Testis (tissue), 3 donors: ENCODE data around the gene SLC16A14. TPM values are rescaled to one million over a fixed set of nuclear protein-coding genes. Genes with fewer than 3 reads are reported as not detected.

ENCODE experiments used
- DNase-seq: peaks from one replicate; pipeline ENCODE4 v3.0.0-alpha.2; 2019
- H3K27ac ChIP-seq, 2 donors: fragments of 200-600 bp; sonication (generic); one replicate each; pipeline ENCODE4 v1.5.1; 2019
- H3K27me3 ChIP-seq: fragments of 200-600 bp; sonication (generic); one replicate; pipeline ENCODE4 v1.5.1; 2019
- H3K36me3 ChIP-seq: fragments of 200-600 bp; sonication (generic); one replicate; pipeline ENCODE4 v1.5.1; 2017; ENCODE audit warnings: low read depth; ENCODE audit errors: missing control alignments
- H3K4me1 ChIP-seq: fragments of 200-600 bp; sonication (generic); one replicate; pipeline ENCODE4 v1.5.1; 2019
- H3K4me3 ChIP-seq, 2 donors: fragments of 200-600 bp; sonication (generic); one replicate each; pipeline ENCODE4 v1.5.1; 2017 to 2019
- H3K9me3 ChIP-seq: fragments of 200-600 bp; sonication (generic); one replicate; pipeline ENCODE4 v1.5.1; 2017
- POLR2A ChIP-seq: fragments of 450-650 bp; IDR thresholded peaks from one replicate; pipeline ENCODE4 v1.6.1; 2017; ENCODE audit warnings: antibody characterized with exemption, mild to moderate bottlenecking, moderate library complexity
- WGBS, 2 donors: methylation state at CpG; one replicate each; pipeline ENCODE4 v1.1.5; 2018; 5-methylcytosine and 5-hydroxymethylcytosine counted together
- intact Hi-C: fragments of 100-400 bp; cut with DNase I; formaldehyde crosslinking; loops from one replicate; pipeline ENCODE4 v1.15.1; 2023; ENCODE audit warnings: low total_unique reads
- polyA plus RNA-seq: library from polyadenylated mRNA; stranded (reverse); fragments of 350-450 nt; fragmentation: Illumina TruSeq; extraction: RNeasy Lipid Tissue Mini Kit (QIAGEN cat#74804); gene quantifications from one replicate; pipeline ENCODE4 v1.2.3, GENCODE V29; 2014; ENCODE audit warnings: low read depth, low replicate concordance; ENCODE audit not compliant: insufficient read depth
- small RNA-seq, 2 donors: library from RNA; depleted of rRNA; stranded (forward); fragments of <200 nt; gene quantifications; one replicate each; pipeline ENCODE3, GENCODE V24; 2016
- total RNA-seq, 2 donors: library from RNA; depleted of rRNA; stranded (reverse); fragments of >200 nt; gene quantifications; one replicate each; pipeline ENCODE4 v1.2.3, GENCODE V29; 2016
- TF ChIP-seq, protein P1 (sequence below), 3 experiments: fragments of 450-650 bp in 2 of 3; fragments of 200-600 bp in 1 of 3; sonication (generic) in 1 of 3; IDR thresholded peaks; one replicate each; pipeline ENCODE4 v1.5.1; 2016 to 2019; ENCODE audit warnings: antibody characterized with exemption in 3 of 3, mild to moderate bottlenecking in 2 of 3, moderate library complexity in 1 of 3

The SLC16A14 gene
- total and polyA plus RNA-seq, 3 donors from 2014 or later = 1.4 to 2.8 (median 2.0) TPM

- no peaks in the 10 kb centered on the region for H3K9me3 ChIP-seq
- no peak for DNase-seq
- H3K4me3 ChIP-seq = no peak overlapping the region
- H3K36me3 ChIP-seq = no peaks in the 10 kb centered on the region
- TF ChIP-seq POLR2A = no peak
- TF ChIP-seq, protein P1, sequence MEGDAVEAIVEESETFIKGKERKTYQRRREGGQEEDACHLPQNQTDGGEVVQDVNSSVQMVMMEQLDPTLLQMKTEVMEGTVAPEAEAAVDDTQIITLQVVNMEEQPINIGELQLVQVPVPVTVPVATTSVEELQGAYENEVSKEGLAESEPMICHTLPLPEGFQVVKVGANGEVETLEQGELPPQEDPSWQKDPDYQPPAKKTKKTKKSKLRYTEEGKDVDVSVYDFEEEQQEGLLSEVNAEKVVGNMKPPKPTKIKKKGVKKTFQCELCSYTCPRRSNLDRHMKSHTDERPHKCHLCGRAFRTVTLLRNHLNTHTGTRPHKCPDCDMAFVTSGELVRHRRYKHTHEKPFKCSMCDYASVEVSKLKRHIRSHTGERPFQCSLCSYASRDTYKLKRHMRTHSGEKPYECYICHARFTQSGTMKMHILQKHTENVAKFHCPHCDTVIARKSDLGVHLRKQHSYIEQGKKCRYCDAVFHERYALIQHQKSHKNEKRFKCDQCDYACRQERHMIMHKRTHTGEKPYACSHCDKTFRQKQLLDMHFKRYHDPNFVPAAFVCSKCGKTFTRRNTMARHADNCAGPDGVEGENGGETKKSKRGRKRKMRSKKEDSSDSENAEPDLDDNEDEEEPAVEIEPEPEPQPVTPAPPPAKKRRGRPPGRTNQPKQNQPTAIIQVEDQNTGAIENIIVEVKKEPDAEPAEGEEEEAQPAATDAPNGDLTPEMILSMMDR (IDR thresholded peaks at IDR 0.05) = no peak
- intact Hi-C loops = no loop called here
- H3K4me1 ChIP-seq = no peaks in the 10 kb centered on the region
- H3K27ac ChIP-seq = no peak overlapping the region
- WGBS, 2 donors = 94 to 96% methylated on average over 3 of the region's 3 CpGs
- no peaks in the 10 kb centered on the region for H3K27me3 ChIP-seq
These were observed 71.2 kb downstream of the SLC16A14 start for GRCh38 chr2:229997565-229997964.

DNA sequence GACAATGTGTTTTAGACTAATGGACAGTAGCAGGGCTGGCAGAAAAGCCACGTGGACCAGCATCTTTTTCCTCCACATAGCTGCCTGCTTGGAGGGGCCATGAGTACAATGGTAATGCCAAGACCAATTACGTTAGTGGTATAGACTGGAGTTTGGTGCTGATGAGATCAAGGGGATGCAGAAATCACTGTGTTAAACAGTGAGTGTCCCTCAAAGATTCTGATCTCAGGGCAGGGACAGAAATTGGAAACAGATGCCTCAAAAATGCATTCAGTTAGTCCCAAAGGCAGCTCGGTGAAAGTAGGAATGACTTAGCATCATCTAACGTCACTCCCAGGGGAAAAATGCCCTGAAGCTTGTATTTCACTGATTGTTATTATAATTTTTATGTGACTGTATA, 72.4 kb downstream of the SLC16A14 start:
- H3K27ac ChIP-seq = no peak overlapping the region
- no peaks in the 10 kb centered on the region for H3K36me3 ChIP-seq
- H3K9me3 ChIP-seq = no peaks in the 10 kb centered on the region
- H3K4me3 ChIP-seq = no peak overlapping the region
- TF ChIP-seq POLR2A = no peak
- TF ChIP-seq, protein P1 (IDR thresholded peaks at IDR 0.05) = no peak
- WGBS, 2 donors = 80 to 90% methylated on average over 4 of the region's 4 CpGs
- H3K27me3 ChIP-seq = no peaks in the 10 kb centered on the region
- H3K4me1 ChIP-seq = no peaks in the 10 kb centered on the region
- DNase-seq = no peak
- intact Hi-C loops = no loop called here

DNA sequence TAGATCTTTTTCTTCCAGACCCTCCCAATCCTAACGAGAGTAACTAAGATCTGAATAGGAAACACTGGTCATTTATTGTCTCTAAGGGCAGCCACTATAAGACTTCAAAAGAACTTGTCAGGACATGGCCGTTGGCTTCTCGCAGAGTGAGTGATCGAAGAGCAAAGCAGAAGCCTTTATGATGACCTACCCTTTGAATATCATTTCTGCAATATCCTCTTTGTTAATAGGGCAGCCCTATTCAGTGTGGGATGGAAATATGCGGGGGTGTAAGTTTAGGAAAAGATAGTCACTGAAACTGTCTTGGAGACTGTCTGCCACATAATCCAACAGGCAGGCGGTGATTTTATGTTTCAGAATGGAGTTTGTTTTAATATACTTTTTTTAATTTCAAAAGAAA, 75.5 kb downstream of the SLC16A14 start:
- no peak for DNase-seq
- TF ChIP-seq, protein P1 (IDR thresholded peaks at IDR 0.05) = no peak
- no peak for TF ChIP-seq POLR2A
- Histone ChIP-seq H3K27ac (no peak overlapping the region), H3K4me1 (no peaks in the 10 kb centered on the region), H3K9me3 (no peaks in the 10 kb centered on the region), H3K27me3 (no peaks in the 10 kb centered on the region), H3K36me3 (no peaks in the 10 kb centered on the region), H3K4me3 (no peak overlapping the region)
- WGBS, 2 donors = 73 to 83% methylated on average over 6 of the region's 6 CpGs
- intact Hi-C loops = no loop called here

Small RNA genes lying within 50 kb of the gene (small RNA-seq; reads per million reads assigned to genes)
- gene RNY4P19 = 0 reads per million in 2 donors

Other genes starting within 250 kb of the SLC16A14 start
- 100 to 1,000 TPM; 342 to 373 TPM for gene TRIP12, start 146.9 kb downstream of the SLC16A14 start, total RNA-seq
- 443 TPM for gene TRIP12, start 146.9 kb downstream of the SLC16A14 start, polyA plus RNA-seq
- gene FBXO36, start 146.4 kb downstream of the SLC16A14 start, total RNA-seq = 1 to 10 TPM; 6.8 to 7.1 TPM
- 16.8 TPM for gene FBXO36, start 146.4 kb downstream of the SLC16A14 start, polyA plus RNA-seq
- gene SP110, start 151.1 kb upstream of the SLC16A14 start, total RNA-seq = 10 to 100 TPM; 15.3 to 17.7 TPM
- gene SP110, start 151.1 kb upstream of the SLC16A14 start, polyA plus RNA-seq = 7.5 TPM
- gene SP140, start 156.8 kb upstream of the SLC16A14 start, total RNA-seq = 1 to 10 TPM; 2.0 to 7.2 TPM
- gene SP140, start 156.8 kb upstream of the SLC16A14 start, polyA plus RNA-seq = 4.8 TPM